ENCODE results near the gene GLB1L2. TPM values are rescaled to one million over a fixed set of nuclear protein-coding genes. Genes with fewer than 3 reads are reported as not detected.

GLB1L2 gene
- total RNA-seq, 2 experiments from 2014 or later = 1.6 to 1.7 TPM

DNA sequence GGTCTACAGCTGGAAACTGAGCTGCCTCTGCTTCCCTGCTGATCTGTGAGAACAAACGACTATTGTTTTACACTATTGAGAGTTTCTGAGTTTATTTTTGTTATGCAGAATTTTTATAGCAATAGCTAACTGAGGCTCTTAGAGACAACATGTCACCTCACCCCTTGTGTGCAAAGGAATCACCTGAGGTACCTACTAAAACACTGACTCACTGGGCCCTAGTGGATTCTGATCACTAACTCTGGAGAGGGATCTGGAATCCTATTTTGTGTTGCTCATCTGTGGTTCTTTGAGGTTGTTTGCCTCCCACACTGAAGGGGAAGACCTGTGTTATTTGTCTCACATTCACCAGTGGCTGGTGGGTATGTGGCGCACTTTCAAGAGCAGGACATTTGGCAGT lies 93.6 kb downstream of the GLB1L2 start:
- H3K27ac Mint-ChIP-seq = no peak overlapping the region
- POLR2A ChIA-PET = no interaction called here
- no peaks in the 10 kb centered on the region for H3K9me3 Mint-ChIP-seq
- no peaks in the 10 kb centered on the region for H3K36me3 Mint-ChIP-seq
- no peak overlapping the region for H3K4me3 Mint-ChIP-seq
- H3K27me3 Mint-ChIP-seq = peaks cover 12% of the 10 kb centered on the region
- DNase-seq (no peak), ATAC-seq (ENCODE audit: low read depth) (no peak)
- no peaks in the 10 kb centered on the region for H3K4me1 Mint-ChIP-seq

Other genes starting within 250 kb of the GLB1L2 start
- 100 to 1,000 TPM; 114 to 115 TPM for gene NCAPD3, start 108.0 kb upstream of the GLB1L2 start, total RNA-seq
- 10 to 100 TPM; 75.8 to 76.3 TPM for gene VPS26B, start 107.3 kb upstream of the GLB1L2 start, total RNA-seq
- 10 to 100 TPM; 65.8 to 66.8 TPM for gene THYN1, start 78.6 kb upstream of the GLB1L2 start, total RNA-seq
- gene ACAD8, start 78.4 kb upstream of the GLB1L2 start, total RNA-seq = 10 to 100 TPM; 29.0 to 29.5 TPM
- gene GLB1L3, start 55.6 kb upstream of the GLB1L2 start, total RNA-seq = 1 to 10 TPM; 5.2 to 6.1 TPM
- gene B3GAT1, start 80.3 kb downstream of the GLB1L2 start, total RNA-seq = under 1 TPM; 0.44 to 0.60 TPM